HUES6 (cell line): ENCODE data around the gene PGAM1.
"Not testable (repeated sequence)": the region's sequence is repeated elsewhere in the genome, so short reads cannot be mapped to it uniquely, and the experiment has no call there.

Experiments
- H3K27ac ChIP-seq: 2 replicates; pipeline ENCODE4 v1.7.0; 2013; ENCODE audit warnings: low read depth, mild to moderate bottlenecking, low read length, inconsistent platforms
- H3K27me3 ChIP-seq: 2 replicates; pipeline ENCODE4 v1.6.1; 2013; ENCODE audit warnings: low read length; ENCODE audit not compliant: control insufficient read depth, insufficient read depth
- H3K36me3 ChIP-seq: 2 replicates; pipeline ENCODE4 v1.6.1; 2013; ENCODE audit warnings: low read length; ENCODE audit not compliant: control insufficient read depth, insufficient read depth
- H3K4me1 ChIP-seq: 2 replicates; pipeline ENCODE4 v1.6.1; 2013; ENCODE audit warnings: low read length; ENCODE audit not compliant: control insufficient read depth, insufficient read depth
- H3K4me3 ChIP-seq: 2 replicates; pipeline ENCODE4 v1.5.1; 2013; ENCODE audit warnings: low read depth, low read length
- H3K9ac ChIP-seq: one replicate; pipeline ENCODE4 v1.6.1; 2013; ENCODE audit warnings: mild to moderate bottlenecking, low read length
- H3K9me3 ChIP-seq: 2 replicates; pipeline ENCODE4 v1.6.1; 2013; ENCODE audit warnings: low read depth, low read length; ENCODE audit not compliant: control insufficient read depth, insufficient read depth

Gene PGAM1

DNA sequence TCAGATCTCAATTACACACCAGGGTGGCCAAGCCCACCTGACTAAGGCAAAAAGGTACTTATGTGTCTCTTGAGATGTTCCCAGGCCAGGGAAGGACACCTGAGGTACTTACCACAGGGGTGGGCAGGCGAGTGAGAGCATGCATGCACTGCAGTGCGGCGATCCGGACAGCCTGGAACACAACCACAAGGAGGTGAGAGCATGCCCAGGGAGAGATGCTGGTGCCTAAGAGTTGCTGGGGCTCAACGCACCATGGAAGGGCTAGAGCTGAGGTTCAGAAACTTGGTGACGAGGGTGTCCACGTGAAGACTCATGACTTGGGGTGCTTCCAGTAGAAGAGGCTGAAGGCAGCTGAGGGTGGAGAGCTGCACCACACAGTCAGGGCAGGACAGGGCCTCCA, 33.1 kb downstream of the PGAM1 start:
- Histone ChIP-seq H3K36me3 (peaks cover 97% of the 10 kb centered on the region), H3K4me3 (no peak overlapping the region), H3K4me1 (no peaks in the 10 kb centered on the region), H3K27ac (no peak overlapping the region), H3K27me3 (no peaks in the 10 kb centered on the region), H3K9me3 (no peaks in the 10 kb centered on the region), H3K9ac (no peak overlapping the region)

DNA sequence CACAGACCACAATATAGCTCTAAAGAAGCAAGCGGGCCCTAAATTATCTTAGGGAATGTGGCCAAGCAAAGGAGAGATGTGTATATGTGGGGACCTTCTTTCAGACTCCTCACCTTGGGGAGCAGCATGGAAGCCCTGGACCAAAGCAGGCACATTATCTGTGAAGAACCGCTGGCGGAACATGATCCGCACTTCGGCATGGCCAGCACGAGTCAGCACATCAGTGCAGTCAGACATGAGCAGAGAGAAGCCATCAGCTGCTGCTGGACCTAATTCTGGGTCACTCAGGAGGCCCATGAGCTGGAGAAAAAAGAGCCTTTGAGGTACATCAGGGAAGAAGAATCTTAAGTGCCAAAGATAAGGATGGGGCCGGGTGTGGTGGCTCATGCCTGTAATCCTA, 33.9 kb downstream of the PGAM1 start:
- Histone ChIP-seq H3K9ac (no peak overlapping the region), H3K27me3 (no peaks in the 10 kb centered on the region), H3K36me3 (peaks cover 97% of the 10 kb centered on the region), H3K27ac (no peak overlapping the region), H3K9me3 (no peaks in the 10 kb centered on the region), H3K4me3 (no peak overlapping the region), H3K4me1 (no peaks in the 10 kb centered on the region)

DNA sequence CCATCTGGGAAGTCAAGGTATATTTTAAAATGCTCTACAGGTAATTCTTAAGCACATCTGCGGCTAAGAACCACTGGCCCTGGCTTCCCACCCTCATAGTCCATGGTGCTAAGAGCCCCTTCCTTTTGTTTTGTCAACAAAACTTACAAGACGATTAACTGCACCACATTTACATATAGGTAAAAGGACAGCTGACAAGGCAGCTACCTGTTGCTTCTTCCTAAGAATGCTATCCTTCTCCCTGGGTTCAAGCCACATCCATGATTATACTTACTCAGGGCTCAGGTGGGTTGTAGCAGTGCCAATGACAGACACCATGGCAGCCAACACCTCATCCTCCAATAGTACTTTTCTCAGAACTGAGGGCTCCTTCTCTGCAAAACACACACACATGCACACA, 36.3 kb downstream of the PGAM1 start:
- Histone ChIP-seq H3K9me3 (no peaks in the 10 kb centered on the region), H3K27ac (no peak overlapping the region), H3K36me3 (peaks cover 95% of the 10 kb centered on the region), H3K4me1 (no peaks in the 10 kb centered on the region), H3K9ac (no peak overlapping the region), H3K27me3 (no peaks in the 10 kb centered on the region), H3K4me3 (no peak overlapping the region)

DNA sequence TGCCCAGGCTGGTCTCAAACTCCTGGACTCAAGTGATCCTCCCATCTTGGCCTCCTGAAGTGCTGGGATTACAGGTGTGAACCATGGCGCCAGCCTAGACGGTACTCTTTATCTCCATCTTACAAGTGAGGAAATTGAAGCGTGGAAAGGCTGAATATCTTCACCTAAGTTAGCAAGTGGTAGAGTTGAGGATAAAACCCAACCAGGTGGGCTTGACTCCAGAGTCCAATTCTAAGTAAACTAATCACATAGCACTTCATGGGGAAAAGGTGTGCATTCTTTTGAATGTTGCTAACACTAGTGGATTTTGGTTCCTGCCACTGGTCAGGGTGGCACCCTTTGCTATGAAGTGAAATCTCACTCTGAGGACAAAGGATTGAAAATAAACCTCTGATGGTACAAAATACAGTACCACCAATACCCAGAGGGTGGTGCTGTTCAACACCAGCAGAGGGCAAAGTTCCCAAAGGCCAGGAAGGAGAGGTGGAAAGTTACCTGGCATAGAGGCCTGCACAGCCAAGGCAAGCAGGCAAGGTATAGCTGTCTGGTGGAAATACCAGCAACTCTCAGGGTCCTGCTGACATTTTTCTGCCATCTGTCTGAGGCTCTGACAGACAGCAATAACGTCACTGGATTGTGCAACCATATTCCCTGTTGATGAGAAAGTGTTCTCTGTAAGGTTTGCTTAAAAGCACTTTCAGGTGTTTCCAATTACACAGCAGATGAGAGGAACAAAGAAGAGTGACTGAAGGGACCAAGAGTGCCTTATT, 37.6 kb downstream of the PGAM1 start:
- Histone ChIP-seq H3K9ac (no peak overlapping the region), H3K9me3 (no peaks in the 10 kb centered on the region), H3K36me3 (peaks cover 96% of the 10 kb centered on the region), H3K4me3 (no peak overlapping the region), H3K27me3 (no peaks in the 10 kb centered on the region), H3K4me1 (no peaks in the 10 kb centered on the region), H3K27ac (no peak overlapping the region)

DNA sequence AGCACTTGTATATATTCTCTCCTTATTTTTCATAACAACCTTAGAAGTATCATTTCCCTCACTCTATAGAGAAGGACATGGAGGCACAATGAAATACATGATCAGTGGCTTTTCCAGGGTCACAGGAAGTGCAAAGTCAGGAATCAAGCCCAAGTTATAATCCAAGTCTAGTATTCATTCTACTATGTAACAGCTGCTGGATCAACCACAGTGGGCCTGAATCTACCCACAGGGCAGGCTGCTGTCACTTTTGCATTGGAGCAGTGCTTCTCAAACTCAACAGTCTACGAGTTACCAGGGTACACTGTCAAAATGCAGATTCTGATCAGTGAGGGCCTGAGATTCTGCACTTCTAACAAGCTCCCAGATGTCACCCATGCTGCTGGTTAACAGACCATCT, 38.2 kb downstream of the PGAM1 start:
- Histone ChIP-seq H3K9ac (no peak overlapping the region), H3K36me3 (peaks cover 96% of the 10 kb centered on the region), H3K4me1 (no peaks in the 10 kb centered on the region), H3K4me3 (no peak overlapping the region), H3K27me3 (no peaks in the 10 kb centered on the region), H3K27ac (no peak overlapping the region), H3K9me3 (no peaks in the 10 kb centered on the region)

DNA sequence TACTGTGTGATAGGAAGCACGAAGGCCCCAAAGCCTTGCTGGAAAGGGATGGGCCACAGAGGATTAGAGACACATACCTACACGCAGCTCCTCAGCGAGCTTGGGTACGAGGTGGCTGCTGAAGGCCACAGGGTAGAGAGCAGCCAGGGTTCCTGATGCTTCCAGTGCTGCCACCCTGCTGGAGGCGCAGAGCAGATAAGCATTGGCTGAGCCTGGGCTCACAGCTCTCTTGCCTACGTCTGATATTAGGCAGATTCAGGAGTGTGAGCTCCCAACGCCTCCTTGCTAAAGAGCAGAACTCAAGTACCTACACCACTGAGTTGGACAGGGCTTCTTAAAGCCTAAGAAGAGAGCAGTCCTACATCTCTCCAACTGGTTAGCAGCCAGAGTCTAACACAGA, 40.0 kb downstream of the PGAM1 start:
- Histone ChIP-seq H3K27me3 (no peaks in the 10 kb centered on the region), H3K36me3 (peaks cover 96% of the 10 kb centered on the region), H3K27ac (no peak overlapping the region), H3K4me3 (no peak overlapping the region), H3K4me1 (no peaks in the 10 kb centered on the region), H3K9me3 (no peaks in the 10 kb centered on the region), H3K9ac (no peak overlapping the region)

DNA sequence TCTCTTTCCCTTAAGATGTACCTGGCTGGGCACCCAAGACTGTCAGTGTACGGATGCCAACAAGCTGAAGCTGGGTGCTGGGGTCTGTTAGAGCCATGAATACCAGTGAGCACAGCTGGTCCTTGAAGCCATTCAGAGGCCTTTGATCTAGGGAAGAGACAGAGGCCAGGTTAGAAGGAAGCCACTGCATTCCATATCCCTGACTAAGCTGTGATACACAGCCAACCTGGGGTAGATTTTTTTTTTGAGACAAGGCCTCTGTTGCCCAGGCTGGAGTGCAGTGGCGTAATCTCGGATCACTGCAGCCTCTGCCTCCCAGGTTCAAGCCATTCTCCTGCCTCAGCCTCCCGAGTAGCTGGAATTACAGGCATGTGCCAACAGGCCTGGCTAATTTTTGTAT, 40.8 kb downstream of the PGAM1 start:
- no peaks in the 10 kb centered on the region for H3K27me3 ChIP-seq
- H3K4me3 ChIP-seq = no peak overlapping the region
- H3K9ac ChIP-seq = no peak overlapping the region
- H3K9me3 ChIP-seq = no peaks in the 10 kb centered on the region
- H3K36me3 ChIP-seq = peaks cover 89% of the 10 kb centered on the region
- H3K27ac ChIP-seq = no peak overlapping the region
- no peaks in the 10 kb centered on the region for H3K4me1 ChIP-seq

DNA sequence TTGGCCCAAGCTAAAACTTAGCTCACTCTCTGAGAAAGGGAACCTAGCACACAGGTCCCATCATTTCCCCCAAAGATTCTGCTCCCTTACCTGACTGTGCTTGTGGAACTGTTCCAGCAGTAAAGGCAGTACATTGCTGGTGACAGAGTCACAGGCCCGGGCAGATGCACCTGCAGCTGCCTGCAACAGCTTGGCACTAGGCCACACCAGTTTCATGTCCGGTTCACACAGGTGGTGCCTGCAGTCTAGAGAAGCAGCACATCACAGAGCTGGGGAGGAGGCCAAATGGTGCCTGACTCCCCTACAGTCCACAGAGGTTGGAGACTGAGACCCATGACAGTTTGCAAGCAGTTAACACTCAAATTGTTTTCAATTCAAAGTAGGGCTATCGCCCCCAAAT, 42.2 kb downstream of the PGAM1 start:
- Histone ChIP-seq H3K27ac (no peak overlapping the region), H3K4me3 (no peak overlapping the region), H3K9ac (no peak overlapping the region), H3K27me3 (no peaks in the 10 kb centered on the region), H3K9me3 (no peaks in the 10 kb centered on the region), H3K36me3 (peaks cover 86% of the 10 kb centered on the region), H3K4me1 (no peaks in the 10 kb centered on the region)

DNA sequence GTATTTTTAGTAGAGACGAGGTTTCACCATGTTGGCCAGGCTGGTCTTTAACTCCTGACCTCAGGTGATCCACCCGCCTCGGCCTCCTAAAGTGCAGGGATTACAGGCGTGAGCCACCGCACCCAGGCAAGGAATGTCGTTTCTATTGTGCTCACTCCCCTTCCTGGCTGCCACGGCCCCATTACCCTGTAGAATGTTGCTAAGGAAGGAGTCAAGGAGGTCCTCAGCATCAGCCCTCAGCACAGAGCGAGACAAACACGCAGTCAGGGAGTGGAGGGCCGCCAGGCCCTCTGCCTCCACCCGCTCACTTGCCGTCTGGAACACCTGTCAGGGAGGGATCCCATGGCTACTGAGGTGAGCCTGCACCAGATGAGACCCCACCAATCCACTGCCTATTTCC, 42.8 kb downstream of the PGAM1 start:
- H3K27ac ChIP-seq, H3K4me3 ChIP-seq, H3K27me3 ChIP-seq, H3K9ac ChIP-seq, H3K4me1 ChIP-seq, H3K9me3 ChIP-seq: not testable (repeated sequence)
- peaks cover 87% of the 10 kb centered on the region for H3K36me3 ChIP-seq

DNA sequence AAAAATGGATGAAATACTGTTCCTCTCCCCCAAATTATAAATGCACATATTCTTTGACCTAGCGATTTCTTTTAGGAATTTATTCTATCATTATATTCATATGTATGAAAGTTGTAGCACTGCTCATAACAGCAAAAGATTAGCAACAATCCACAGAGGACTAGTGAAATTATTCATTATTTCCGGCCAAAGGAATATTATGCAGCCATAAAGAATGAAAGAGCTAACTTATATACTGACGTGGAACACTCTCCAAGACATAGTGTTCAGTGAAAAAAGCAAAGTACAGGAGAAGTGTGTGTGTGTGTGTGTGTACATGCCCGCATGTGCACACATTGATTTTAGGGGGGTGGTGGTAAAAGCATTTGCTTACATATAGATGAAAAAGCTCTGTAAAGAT, 48.9 kb downstream of the PGAM1 start:
- Histone ChIP-seq H3K9me3 (no peaks in the 10 kb centered on the region), H3K27me3 (no peaks in the 10 kb centered on the region), H3K4me1 (peaks cover 9% of the 10 kb centered on the region), H3K27ac (no peak overlapping the region), H3K36me3 (peaks cover 82% of the 10 kb centered on the region), H3K9ac (no peak overlapping the region), H3K4me3 (no peak overlapping the region)

DNA sequence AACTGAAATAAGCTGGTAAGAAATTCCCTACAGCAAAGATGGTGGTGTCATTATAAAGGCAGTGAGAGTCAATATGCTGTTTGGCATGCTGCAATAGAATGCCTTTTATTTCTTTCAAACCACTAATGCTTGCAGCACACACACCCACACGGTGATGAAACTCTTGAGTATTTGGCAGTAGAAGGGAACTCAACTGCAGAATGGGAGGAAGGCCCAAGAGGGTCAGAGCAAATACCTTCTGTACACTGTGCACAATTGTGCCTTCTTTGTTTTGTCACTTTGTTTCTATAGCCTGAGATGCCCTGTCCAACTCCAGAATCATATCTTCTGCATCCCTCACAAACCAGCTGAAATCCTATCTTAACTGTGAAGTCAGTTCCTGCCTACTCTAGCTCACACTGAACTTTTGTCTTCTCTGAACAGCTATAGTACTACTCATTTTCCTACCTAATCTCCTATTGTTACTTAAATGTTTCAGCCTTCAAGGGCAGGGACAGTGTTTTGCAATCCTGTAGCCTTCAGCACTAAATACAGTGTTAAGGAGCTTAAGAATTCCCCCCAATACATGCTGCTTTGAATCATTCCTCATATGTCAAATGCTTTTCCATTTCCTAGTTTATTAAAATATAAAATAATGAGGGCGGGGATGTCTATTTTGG, 50.1 kb downstream of the PGAM1 start:
- peaks cover 77% of the 10 kb centered on the region for H3K36me3 ChIP-seq
- no peak overlapping the region for H3K9ac ChIP-seq
- H3K9me3 ChIP-seq = no peaks in the 10 kb centered on the region
- H3K27ac ChIP-seq = no peak overlapping the region
- peaks cover 18% of the 10 kb centered on the region for H3K4me1 ChIP-seq
- no peaks in the 10 kb centered on the region for H3K27me3 ChIP-seq
- no peak overlapping the region for H3K4me3 ChIP-seq
